HepG2 (cell line): Measurements from ENCODE around the gene KCTD13. TPM values are rescaled to one million over a fixed set of nuclear protein-coding genes. Genes with fewer than 3 reads are reported as not detected.

ENCODE experiments used
- NPAS2 ChIP-seq: sonication (generic); formaldehyde crosslinking; IDR thresholded peaks from 2 replicates; pipeline ENCODE4 v1.8.0; 2022; ENCODE audit warnings: mild to moderate bottlenecking, missing genetic modification reagents, borderline replicate concordance
- ZBTB3 ChIP-seq: sonication (generic); formaldehyde crosslinking; IDR thresholded peaks from 2 replicates; pipeline ENCODE4 v1.4.0; 2020; ENCODE audit warnings: low read depth, mild to moderate bottlenecking, moderate library complexity, missing genetic modification reagents, borderline replicate concordance
- ZNF225 ChIP-seq: sonication (generic); formaldehyde crosslinking; IDR thresholded peaks from 2 replicates; pipeline ENCODE4 v1.4.0; 2020; ENCODE audit warnings: mild to moderate bottlenecking, missing genetic modification reagents
- polyA plus RNA-seq, 8 experiments: library from polyadenylated mRNA; depleted of rRNA in 3 of 8; stranded (reverse) in 7 of 8; unstranded in 1 of 8; fragments of >200 nt; fragmentation: Illumina TruSeq in 4 of 8; extraction: Trizol in 4 of 8; gene quantifications; 2 replicates each; pipeline versions ENCODE4 v1.2.1 to v1.2.3, GENCODE V29; 2011 to 2016; ENCODE audit warnings: low read depth in 4 of 8, missing spikeins in 1 of 8, mixed read lengths in 1 of 8; ENCODE audit not compliant: insufficient read depth in 1 of 8
- total RNA-seq, 5 experiments: library from RNA; depleted of rRNA; stranded (reverse); fragments of >200 nt; fragmentation: Illumina TruSeq; extraction: Trizol; gene quantifications; 2 replicates each; pipeline ENCODE4 v1.2.3, GENCODE V29; 2016; ENCODE audit warnings: low read depth in 1 of 5
- TF ChIP-seq, protein P1 (sequence below), 2 experiments: fragments of 450-650 bp in 1 of 2; sonication (generic) in 1 of 2; formaldehyde crosslinking in 1 of 2; IDR thresholded peaks; 2 replicates each; pipeline versions ENCODE4 v1.6.1 to v1.8.0; 2016 to 2022; ENCODE audit warnings: antibody characterized with exemption in 1 of 2, mild to moderate bottlenecking in 1 of 2, missing genetic modification reagents in 1 of 2
- TF ChIP-seq, protein P2 (sequence below): sonication (generic); formaldehyde crosslinking; IDR thresholded peaks from 2 replicates; pipeline ENCODE4 v1.8.0; 2022; ENCODE audit warnings: low read depth, missing genetic modification reagents
- TF ChIP-seq, protein P3 (sequence below), 2 experiments: fragments of 450-650 bp in 1 of 2; sonication (generic) in 1 of 2; formaldehyde crosslinking; IDR thresholded peaks; 2 replicates each; pipeline versions ENCODE4 v1.5.0 to v1.8.0; 2020 to 2022; ENCODE audit warnings: mild to moderate bottlenecking in 1 of 2, missing genetic modification reagents in 1 of 2
- TF ChIP-seq, protein P4 (sequence below): sonication (generic); formaldehyde crosslinking; IDR thresholded peaks from 2 replicates; pipeline ENCODE4 v1.4.0; 2020; ENCODE audit warnings: mild to moderate bottlenecking, missing genetic modification reagents

Gene KCTD13
- total and polyA plus RNA-seq, 2 of the 13 experiments (the other 11 are each of a cell fraction or from before 2014, with no cell fraction given) = 6.3 to 14.7 TPM

DNA sequence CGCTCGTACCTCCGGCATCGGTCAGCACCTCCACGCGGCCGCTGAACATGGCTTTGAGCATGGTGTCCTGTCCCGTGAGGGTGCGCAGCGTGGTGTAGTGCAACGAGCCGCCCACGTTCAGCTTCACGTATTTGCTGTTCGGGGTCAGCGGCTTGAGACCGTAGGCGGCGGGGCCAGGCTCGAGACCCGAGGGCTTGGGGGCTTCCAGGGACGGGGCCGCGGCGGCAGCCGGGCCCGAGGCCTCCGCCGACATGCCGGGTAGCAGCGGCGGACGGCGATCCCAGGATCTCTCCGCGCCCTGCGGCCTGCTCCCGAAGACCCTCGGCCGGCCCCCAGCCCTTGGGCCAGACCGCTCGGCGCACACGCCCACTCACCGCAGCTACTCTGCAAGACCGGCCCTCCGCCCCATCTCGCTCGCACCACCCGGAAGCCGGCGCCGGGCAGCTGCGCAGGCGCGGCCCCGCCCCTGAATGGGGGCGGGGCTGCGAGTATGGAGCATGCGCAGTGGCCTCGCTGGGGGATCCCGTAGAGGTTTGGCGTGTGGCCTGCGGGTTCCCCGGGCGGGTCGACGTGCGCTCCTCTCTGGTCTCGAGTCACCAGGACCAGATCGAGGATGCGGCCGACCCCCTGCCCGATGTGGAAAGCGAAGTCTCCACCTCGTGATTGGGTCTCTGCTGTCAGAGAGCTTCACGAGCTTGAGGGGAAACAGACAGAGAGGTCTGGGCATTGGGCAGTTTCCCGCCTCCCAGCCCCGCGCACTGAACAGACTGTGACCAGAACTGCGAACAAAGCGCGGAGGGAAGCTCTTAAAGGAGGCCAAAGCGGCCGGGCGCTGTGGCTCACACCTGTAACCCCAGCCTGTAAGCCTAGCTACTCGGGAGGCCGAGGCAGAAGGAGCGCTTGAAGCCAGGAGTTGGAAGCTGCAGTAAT, at the start of gene KCTD13 (continued):
- TF ChIP-seq, protein P1, sequence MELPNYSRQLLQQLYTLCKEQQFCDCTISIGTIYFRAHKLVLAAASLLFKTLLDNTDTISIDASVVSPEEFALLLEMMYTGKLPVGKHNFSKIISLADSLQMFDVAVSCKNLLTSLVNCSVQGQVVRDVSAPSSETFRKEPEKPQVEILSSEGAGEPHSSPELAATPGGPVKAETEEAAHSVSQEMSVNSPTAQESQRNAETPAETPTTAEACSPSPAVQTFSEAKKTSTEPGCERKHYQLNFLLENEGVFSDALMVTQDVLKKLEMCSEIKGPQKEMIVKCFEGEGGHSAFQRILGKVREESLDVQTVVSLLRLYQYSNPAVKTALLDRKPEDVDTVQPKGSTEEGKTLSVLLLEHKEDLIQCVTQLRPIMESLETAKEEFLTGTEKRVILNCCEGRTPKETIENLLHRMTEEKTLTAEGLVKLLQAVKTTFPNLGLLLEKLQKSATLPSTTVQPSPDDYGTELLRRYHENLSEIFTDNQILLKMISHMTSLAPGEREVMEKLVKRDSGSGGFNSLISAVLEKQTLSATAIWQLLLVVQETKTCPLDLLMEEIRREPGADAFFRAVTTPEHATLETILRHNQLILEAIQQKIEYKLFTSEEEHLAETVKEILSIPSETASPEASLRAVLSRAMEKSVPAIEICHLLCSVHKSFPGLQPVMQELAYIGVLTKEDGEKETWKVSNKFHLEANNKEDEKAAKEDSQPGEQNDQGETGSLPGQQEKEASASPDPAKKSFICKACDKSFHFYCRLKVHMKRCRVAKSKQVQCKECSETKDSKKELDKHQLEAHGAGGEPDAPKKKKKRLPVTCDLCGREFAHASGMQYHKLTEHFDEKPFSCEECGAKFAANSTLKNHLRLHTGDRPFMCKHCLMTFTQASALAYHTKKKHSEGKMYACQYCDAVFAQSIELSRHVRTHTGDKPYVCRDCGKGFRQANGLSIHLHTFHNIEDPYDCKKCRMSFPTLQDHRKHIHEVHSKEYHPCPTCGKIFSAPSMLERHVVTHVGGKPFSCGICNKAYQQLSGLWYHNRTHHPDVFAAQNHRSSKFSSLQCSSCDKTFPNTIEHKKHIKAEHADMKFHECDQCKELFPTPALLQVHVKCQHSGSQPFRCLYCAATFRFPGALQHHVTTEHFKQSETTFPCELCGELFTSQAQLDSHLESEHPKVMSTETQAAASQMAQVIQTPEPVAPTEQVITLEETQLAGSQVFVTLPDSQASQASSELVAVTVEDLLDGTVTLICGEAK (IDR thresholded peaks at IDR 0.05) = no peak
- TF ChIP-seq, protein P1 (CRISPR knock-in tag; IDR thresholded peaks at IDR 0.05) = peak; percentile 75; the same call in 1 of the 2 replicates
- 0 out of 2 replicates have a peak, but pooled peaks have one; percentile 48 for TF ChIP-seq ZBTB3 (CRISPR knock-in tag)
- TF ChIP-seq NPAS2 = no peak
- peak; percentile 71; the same call in 1 of the 2 replicates for TF ChIP-seq ZNF225
- TF ChIP-seq, protein P2, sequence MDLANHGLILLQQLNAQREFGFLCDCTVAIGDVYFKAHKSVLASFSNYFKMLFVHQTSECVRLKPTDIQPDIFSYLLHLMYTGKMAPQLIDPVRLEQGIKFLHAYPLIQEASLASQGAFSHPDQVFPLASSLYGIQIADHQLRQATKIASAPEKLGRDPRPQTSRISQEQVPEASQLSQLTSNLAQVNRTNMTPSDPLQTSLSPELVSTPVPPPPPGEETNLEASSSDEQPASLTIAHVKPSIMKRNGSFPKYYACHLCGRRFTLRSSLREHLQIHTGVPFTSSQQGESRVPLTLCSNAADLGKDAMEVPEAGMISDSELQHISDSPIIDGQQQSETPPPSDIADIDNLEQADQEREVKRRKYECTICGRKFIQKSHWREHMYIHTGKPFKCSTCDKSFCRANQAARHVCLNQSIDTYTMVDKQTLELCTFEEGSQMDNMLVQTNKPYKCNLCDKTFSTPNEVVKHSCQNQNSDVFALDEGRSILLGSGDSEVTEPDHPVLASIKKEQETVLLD (CRISPR knock-in tag) = 0 out of 2 replicates have a peak, but pooled peaks have one; percentile 54
- TF ChIP-seq, protein P3, sequence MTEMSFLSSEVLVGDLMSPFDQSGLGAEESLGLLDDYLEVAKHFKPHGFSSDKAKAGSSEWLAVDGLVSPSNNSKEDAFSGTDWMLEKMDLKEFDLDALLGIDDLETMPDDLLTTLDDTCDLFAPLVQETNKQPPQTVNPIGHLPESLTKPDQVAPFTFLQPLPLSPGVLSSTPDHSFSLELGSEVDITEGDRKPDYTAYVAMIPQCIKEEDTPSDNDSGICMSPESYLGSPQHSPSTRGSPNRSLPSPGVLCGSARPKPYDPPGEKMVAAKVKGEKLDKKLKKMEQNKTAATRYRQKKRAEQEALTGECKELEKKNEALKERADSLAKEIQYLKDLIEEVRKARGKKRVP (CRISPR knock-in tag; IDR thresholded peaks at IDR 0.05) = peak in 1 of 2 experiments; percentile 48; a peak in 1 of 4 replicates
- TF ChIP-seq, protein P4, sequence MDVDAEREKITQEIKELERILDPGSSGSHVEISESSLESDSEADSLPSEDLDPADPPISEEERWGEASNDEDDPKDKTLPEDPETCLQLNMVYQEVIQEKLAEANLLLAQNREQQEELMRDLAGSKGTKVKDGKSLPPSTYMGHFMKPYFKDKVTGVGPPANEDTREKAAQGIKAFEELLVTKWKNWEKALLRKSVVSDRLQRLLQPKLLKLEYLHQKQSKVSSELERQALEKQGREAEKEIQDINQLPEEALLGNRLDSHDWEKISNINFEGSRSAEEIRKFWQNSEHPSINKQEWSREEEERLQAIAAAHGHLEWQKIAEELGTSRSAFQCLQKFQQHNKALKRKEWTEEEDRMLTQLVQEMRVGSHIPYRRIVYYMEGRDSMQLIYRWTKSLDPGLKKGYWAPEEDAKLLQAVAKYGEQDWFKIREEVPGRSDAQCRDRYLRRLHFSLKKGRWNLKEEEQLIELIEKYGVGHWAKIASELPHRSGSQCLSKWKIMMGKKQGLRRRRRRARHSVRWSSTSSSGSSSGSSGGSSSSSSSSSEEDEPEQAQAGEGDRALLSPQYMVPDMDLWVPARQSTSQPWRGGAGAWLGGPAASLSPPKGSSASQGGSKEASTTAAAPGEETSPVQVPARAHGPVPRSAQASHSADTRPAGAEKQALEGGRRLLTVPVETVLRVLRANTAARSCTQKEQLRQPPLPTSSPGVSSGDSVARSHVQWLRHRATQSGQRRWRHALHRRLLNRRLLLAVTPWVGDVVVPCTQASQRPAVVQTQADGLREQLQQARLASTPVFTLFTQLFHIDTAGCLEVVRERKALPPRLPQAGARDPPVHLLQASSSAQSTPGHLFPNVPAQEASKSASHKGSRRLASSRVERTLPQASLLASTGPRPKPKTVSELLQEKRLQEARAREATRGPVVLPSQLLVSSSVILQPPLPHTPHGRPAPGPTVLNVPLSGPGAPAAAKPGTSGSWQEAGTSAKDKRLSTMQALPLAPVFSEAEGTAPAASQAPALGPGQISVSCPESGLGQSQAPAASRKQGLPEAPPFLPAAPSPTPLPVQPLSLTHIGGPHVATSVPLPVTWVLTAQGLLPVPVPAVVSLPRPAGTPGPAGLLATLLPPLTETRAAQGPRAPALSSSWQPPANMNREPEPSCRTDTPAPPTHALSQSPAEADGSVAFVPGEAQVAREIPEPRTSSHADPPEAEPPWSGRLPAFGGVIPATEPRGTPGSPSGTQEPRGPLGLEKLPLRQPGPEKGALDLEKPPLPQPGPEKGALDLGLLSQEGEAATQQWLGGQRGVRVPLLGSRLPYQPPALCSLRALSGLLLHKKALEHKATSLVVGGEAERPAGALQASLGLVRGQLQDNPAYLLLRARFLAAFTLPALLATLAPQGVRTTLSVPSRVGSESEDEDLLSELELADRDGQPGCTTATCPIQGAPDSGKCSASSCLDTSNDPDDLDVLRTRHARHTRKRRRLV (CRISPR knock-in tag) = 0 out of 2 replicates have a peak, but pooled peaks have one; percentile 82
